Medulla oblongata (tissue), 1 donor: ENCODE measurements around the gene TIMM50.

Experiments used
- DNase-seq: peaks from one replicate; pipeline ENCODE4 v3.0.0-alpha.2; 2015; ENCODE audit errors: extremely low spot score

TIMM50 gene

GRCh38 chr19:39500543-39500942, 19.9 kb downstream of the TIMM50 start:
- DNase-seq: no peak

- DNase-seq: no peak
These were observed 20.7 kb downstream of the TIMM50 start for GRCh38 chr19:39501340-39501739.

GRCh38 chr19:39502640-39503417, 22.2 kb downstream of the TIMM50 start:
- DNase-seq: no peak

GRCh38 chr19:39506598-39506943, 25.9 kb downstream of the TIMM50 start:
- no peak for DNase-seq

- DNase-seq: no peak
These were observed 26.5 kb downstream of the TIMM50 start for GRCh38 chr19:39506944-39507714.

- DNase-seq: no peak
These were observed 27.2 kb downstream of the TIMM50 start for GRCh38 chr19:39507715-39508364.

GRCh38 chr19:39508629-39509028, 28.0 kb downstream of the TIMM50 start:
- DNase-seq: no peak

GRCh38 chr19:39509233-39509632, 28.6 kb downstream of the TIMM50 start:
- DNase-seq: no peak

- DNase-seq: no peak
These were observed 32.4 kb downstream of the TIMM50 start for GRCh38 chr19:39512988-39513387.

- no peak for DNase-seq
These were observed 34.4 kb downstream of the TIMM50 start, which contains the start of gene SELENOV for GRCh38 chr19:39514840-39515550. Gene SELENOV (plus strand): TSS chr19:39515139. CDS start chr19:39515213, 74 bp downstream.

DNA sequence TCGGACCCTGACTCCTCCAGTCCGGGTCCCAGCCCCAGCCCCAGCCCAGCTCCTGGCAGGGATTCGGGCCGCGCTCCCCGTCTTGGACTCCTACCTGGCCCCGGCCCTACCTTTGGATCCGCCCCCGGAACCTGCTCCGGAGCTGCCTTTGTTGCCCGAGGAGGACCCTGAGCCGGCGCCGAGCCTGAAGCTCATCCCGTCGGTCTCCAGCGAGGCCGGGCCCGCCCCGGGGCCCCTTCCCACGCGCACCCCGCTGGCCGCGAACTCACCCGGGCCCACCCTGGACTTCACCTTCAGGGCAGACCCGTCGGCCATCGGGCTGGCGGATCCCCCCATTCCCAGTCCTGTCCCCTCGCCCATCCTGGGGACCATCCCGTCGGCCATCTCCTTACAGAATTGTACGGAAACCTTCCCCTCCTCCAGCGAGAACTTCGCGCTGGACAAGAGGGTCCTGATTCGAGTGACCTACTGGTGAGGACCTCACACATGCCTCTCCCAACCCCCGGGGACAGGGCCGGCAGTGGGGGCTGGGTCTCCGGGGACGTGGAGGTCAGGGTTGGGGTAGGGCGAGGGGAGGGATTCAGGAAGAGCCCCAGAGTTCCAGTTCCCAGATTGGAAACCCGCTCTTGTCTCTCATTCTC, 35.0 kb downstream of the TIMM50 start:
- no peak for DNase-seq

GRCh38 chr19:39516270-39516669, 35.6 kb downstream of the TIMM50 start:
- DNase-seq: no peak

- DNase-seq: no peak
These were observed 36.8 kb downstream of the TIMM50 start for GRCh38 chr19:39517432-39517831.

- no peak for DNase-seq
These were observed 37.8 kb downstream of the TIMM50 start for GRCh38 chr19:39518458-39518857.

GRCh38 chr19:39518975-39519374, 38.3 kb downstream of the TIMM50 start:
- no peak for DNase-seq

DNA sequence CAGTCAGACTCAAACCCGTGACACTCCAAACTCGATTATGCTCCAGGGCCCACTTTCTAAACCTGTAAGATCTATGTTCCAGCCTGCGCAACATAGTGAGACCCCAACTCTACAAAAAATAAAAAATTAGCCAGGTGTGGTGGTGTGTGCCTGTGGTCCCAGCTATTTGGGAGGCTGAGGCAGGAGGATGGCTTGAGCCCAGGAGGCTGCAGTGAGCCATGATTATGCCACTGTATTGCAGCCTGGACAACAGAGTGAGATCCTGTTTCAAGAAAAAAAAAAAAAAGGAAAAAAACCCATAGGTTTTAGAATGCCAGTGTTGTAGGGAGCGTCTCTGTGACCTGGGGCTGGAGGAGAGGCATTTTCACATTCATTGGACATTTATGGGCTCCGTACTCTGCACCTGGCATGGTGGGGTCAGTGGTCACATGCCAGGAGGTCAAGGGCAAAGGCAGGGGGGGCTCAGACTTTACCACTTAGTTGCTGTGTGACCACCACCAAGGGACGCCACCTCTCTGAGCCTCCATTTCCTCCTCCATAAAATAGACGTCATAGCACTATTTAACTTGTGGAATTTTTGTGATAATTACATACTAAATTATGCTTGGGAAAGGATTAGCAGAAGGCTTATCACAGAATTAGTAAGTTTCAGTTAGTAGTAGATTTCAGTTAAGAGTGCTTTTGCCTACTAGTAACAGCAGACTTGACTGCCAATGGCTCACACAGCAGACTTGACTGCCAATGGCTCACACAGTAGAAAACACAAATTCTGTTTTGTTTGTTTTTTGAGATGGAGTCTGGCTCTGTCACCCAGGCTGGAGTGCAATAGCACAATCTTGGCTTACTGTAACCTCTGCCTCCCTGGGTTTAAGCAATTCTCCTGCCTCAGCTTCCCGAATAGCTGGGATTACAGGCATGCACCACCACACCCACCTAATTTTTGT, 40.2 kb downstream of the TIMM50 start:
- DNase-seq: no peak

DNA sequence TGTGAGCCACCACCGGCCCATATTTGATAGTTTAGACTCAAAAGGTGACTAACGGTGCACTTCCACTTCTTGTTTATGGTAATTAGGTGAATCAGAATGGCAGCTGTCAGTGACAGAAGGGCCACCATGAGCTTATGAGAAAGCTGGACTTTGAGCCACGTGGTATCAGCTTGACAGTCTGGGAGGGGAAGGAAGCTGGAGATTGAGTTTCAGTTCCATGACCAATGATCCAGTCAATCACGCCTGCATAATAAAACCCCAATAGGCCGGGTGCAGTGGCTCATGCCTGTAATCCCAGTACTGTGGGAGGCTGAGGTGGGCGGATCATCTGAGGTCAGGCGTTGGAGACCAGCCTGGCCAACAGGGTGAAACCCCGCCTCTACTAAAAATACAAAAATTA, 43.9 kb downstream of the TIMM50 start:
- DNase-seq: peak; percentile 21

DNA sequence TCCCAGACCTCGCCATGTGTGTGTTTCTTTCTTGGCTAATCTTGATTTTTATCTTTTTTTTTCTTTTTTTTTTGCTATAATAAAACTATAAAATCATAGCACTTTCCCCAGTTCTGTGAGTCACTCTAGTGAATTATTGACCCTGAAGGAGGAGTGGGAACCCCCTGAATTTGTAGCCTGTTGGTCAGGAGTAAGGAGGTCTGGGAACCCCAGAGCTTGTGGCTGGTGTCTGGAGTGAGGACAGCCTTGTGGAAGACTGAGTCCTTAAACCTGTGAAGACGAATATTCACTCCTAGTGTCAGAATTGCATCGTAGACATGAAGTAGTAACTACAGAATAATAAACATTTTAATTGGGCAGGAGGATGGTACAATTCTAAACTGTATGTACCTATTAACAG, 44.6 kb downstream of the TIMM50 start:
- DNase-seq: no peak

DNA sequence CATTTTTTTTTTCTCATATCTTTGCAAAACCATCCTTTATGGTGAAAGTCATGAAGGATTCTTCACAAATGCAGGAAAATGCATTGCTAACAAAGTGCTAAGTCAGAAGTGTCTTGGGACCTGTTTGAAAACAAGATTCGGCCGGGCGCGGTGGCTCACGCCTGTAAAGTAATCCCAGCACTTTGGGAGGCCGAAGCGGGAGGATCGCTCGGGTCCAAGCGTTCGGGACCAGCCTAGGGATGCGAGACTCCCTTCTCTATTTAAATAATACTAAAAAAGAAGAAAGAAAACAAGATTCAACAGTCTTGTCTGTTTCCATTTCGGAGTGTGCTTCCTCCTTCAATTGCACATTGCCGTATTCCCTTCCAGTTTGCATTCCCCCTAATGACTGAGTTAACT, 51.2 kb downstream of the TIMM50 start:
- no peak for DNase-seq

DNA sequence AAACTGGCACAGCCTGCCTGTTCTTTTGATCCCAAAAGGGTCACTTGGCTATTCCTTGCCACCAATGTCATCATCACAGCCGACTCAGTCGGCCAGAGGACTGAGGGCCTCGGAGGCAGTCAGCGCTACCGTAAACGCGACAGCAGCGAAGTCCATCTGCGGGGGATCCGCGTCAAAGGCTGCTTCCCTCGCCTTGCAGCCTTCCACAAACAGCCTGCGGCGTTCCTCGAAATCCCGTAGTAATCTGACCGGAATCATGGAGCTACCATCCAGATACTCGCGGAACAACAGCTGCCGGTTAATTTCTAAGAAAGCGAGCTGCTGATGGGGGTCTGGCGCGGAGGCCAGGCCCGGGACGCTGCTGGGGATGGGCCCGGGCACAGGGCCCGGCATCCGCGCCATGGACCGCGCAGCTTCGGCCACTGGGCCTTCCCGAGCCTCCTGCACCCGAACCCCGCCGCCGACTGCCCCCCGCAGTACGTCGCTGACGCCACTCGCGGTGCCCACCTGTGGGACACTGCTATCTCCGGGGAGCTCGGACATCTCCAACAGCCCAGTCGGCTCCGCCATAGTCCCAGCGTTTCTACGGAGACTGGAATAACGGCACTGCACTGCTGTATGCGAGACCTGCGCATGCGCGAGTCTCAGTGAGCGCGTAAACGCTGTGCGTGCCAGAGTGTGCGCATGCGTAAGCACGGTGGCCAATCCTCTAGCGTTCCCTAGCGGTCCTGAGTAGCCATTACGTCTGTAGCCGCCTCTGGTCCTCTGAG, 51.8 kb downstream of the TIMM50 start, which contains the start of gene EID2B:
Gene EID2B, minus strand, starts transcription at position 620 of the 770 bp plus-strand sequence. Its CDS starts 50 bp downstream, at position 570.
- peak; percentile 99 for DNase-seq
